HepG2 (cell line): Measurements from ENCODE around the gene VPS18. TPM values are rescaled to one million over a fixed set of nuclear protein-coding genes. Genes with fewer than 3 reads are reported as not detected.

Experiments
- CBX1 ChIP-seq: IDR thresholded peaks from one replicate; pipeline ENCODE4 v1.6.1; 2016; ENCODE audit warnings: antibody characterized with exemption, low read depth
- CENPX ChIP-seq: sonication (generic); formaldehyde crosslinking; IDR thresholded peaks from 2 replicates; pipeline ENCODE4 v1.9.0; 2021; ENCODE audit warnings: mild to moderate bottlenecking, missing genetic modification reagents, moderate library complexity
- ELF3 ChIP-seq: IDR thresholded peaks from 2 replicates; pipeline ENCODE4 v1.6.1; 2016; ENCODE audit warnings: missing genetic modification reagents, missing compliant biosample characterization
- ESRRA ChIP-seq: sonication (generic); formaldehyde crosslinking; IDR thresholded peaks from 2 replicates; pipeline ENCODE4 v1.5.1; 2020; ENCODE audit warnings: mild to moderate bottlenecking, low read depth, missing genetic modification reagents
- FIP1L1 ChIP-seq: fragments of 200-400 bp; formaldehyde crosslinking; IDR thresholded peaks from 2 replicates; pipeline ENCODE4 v1.6.1; 2018; ENCODE audit warnings: low read depth, mild to moderate bottlenecking, low read length, moderate library complexity, borderline replicate concordance; ENCODE audit not compliant: insufficient read depth
- JUND ChIP-seq: sonication (generic); formaldehyde crosslinking; IDR thresholded peaks from 2 replicates; pipeline ENCODE4 v1.8.0; 2022; ENCODE audit warnings: mild to moderate bottlenecking, missing genetic modification reagents
- KDM3A ChIP-seq: IDR thresholded peaks from 2 replicates; pipeline ENCODE4 v1.6.1; 2018; ENCODE audit warnings: low read depth, missing compliant biosample characterization
- KDM6A ChIP-seq: IDR thresholded peaks from 2 replicates; pipeline ENCODE4 v1.6.1; 2016; ENCODE audit warnings: low read depth
- MEIS2 ChIP-seq: sonication (generic); formaldehyde crosslinking; IDR thresholded peaks from 2 replicates; pipeline ENCODE4 v1.9.0; 2021; ENCODE audit warnings: mild to moderate bottlenecking, missing genetic modification reagents
- NR2C2 ChIP-seq: sonication (generic); formaldehyde crosslinking; IDR thresholded peaks from 2 replicates; pipeline ENCODE4 v1.4.0; 2020; ENCODE audit warnings: missing genetic modification reagents, mild to moderate bottlenecking, moderate library complexity, borderline replicate concordance
- PHF20 ChIP-seq: sonication (generic); formaldehyde crosslinking; IDR thresholded peaks from 2 replicates; pipeline ENCODE4 v1.5.0; 2020; ENCODE audit warnings: mild to moderate bottlenecking, missing genetic modification reagents
- POLR2AphosphoS2 ChIP-seq: IDR thresholded peaks from 2 replicates; pipeline ENCODE4 v1.6.1; 2011; ENCODE audit warnings: low read depth, low read length, improper control_type of control experiment
- RAD51 ChIP-seq: fragments of 450-650 bp; IDR thresholded peaks from 2 replicates; pipeline ENCODE4 v1.6.1; 2016; ENCODE audit warnings: borderline replicate concordance
- RORA ChIP-seq: sonication (generic); formaldehyde crosslinking; IDR thresholded peaks from 2 replicates; pipeline ENCODE4 v1.5.0; 2020; ENCODE audit warnings: mild to moderate bottlenecking, missing genetic modification reagents, moderate library complexity
- SRSF1 ChIP-seq: fragments of 200-400 bp; formaldehyde crosslinking; optimal IDR thresholded peaks from 2 replicates; pipeline ENCODE3; 2017; ENCODE audit warnings: mild to moderate bottlenecking, low read depth, low read length, moderate library complexity
- THRA ChIP-seq: sonication (generic); formaldehyde crosslinking; IDR thresholded peaks from 2 replicates; pipeline ENCODE4 v1.4.0; 2020; ENCODE audit warnings: missing genetic modification reagents, borderline replicate concordance
- U2AF1 ChIP-seq: fragments of 200-400 bp; formaldehyde crosslinking; optimal IDR thresholded peaks from 2 replicates; pipeline ENCODE3; 2017; ENCODE audit warnings: mild to moderate bottlenecking, low read depth, low read length
- ZBTB7B ChIP-seq: sonication (generic); formaldehyde crosslinking; IDR thresholded peaks from 2 replicates; pipeline ENCODE4 v1.4.0; 2020; ENCODE audit warnings: missing genetic modification reagents
- ZBTB8A ChIP-seq: sonication (generic); formaldehyde crosslinking; IDR thresholded peaks from 2 replicates; pipeline ENCODE4 v1.4.0; 2020; ENCODE audit warnings: mild to moderate bottlenecking, low read depth, missing genetic modification reagents, borderline replicate concordance
- ZFP90 ChIP-seq: sonication (generic); formaldehyde crosslinking; IDR thresholded peaks from 2 replicates; pipeline ENCODE4 v1.8.0; 2022; ENCODE audit warnings: missing genetic modification reagents, mild to moderate bottlenecking, inconsistent platforms, borderline replicate concordance
- ZSCAN12 ChIP-seq: sonication (generic); formaldehyde crosslinking; IDR thresholded peaks from 2 replicates; pipeline ENCODE4 v1.9.0; 2021; ENCODE audit warnings: mild to moderate bottlenecking, missing genetic modification reagents
- ZSCAN21 ChIP-seq: sonication (generic); formaldehyde crosslinking; IDR thresholded peaks from 2 replicates; pipeline ENCODE4 v1.8.0; 2022; ENCODE audit warnings: mild to moderate bottlenecking, missing genetic modification reagents, moderate library complexity, borderline replicate concordance
- polyA plus RNA-seq, 8 experiments: library from polyadenylated mRNA; depleted of rRNA in 3 of 8; stranded (reverse) in 7 of 8; unstranded in 1 of 8; fragments of >200 nt; fragmentation: Illumina TruSeq in 4 of 8; extraction: Trizol in 4 of 8; gene quantifications; 2 replicates each; pipeline versions ENCODE4 v1.2.1 to v1.2.3, GENCODE V29; 2011 to 2016; ENCODE audit warnings: low read depth in 4 of 8, missing spikeins in 1 of 8, mixed read lengths in 1 of 8; ENCODE audit not compliant: insufficient read depth in 1 of 8
- total RNA-seq, 5 experiments: library from RNA; depleted of rRNA; stranded (reverse); fragments of >200 nt; fragmentation: Illumina TruSeq; extraction: Trizol; gene quantifications; 2 replicates each; pipeline ENCODE4 v1.2.3, GENCODE V29; 2016; ENCODE audit warnings: low read depth in 1 of 5
- TF ChIP-seq, protein P1 (sequence below): sonication (generic); formaldehyde crosslinking; IDR thresholded peaks from 2 replicates; pipeline ENCODE4 v1.5.1; 2020; ENCODE audit warnings: missing genetic modification reagents, mild to moderate bottlenecking, borderline replicate concordance
- TF ChIP-seq, protein P2 (sequence below): sonication (generic); formaldehyde crosslinking; IDR thresholded peaks from 2 replicates; pipeline ENCODE4 v1.4.0; 2020; ENCODE audit warnings: missing genetic modification reagents, borderline replicate concordance

The VPS18 gene
- total and polyA plus RNA-seq, 2 of the 13 experiments (the other 11 are each of a cell fraction or from before 2014, with no cell fraction given) = 5.8 to 17.0 TPM

DNA sequence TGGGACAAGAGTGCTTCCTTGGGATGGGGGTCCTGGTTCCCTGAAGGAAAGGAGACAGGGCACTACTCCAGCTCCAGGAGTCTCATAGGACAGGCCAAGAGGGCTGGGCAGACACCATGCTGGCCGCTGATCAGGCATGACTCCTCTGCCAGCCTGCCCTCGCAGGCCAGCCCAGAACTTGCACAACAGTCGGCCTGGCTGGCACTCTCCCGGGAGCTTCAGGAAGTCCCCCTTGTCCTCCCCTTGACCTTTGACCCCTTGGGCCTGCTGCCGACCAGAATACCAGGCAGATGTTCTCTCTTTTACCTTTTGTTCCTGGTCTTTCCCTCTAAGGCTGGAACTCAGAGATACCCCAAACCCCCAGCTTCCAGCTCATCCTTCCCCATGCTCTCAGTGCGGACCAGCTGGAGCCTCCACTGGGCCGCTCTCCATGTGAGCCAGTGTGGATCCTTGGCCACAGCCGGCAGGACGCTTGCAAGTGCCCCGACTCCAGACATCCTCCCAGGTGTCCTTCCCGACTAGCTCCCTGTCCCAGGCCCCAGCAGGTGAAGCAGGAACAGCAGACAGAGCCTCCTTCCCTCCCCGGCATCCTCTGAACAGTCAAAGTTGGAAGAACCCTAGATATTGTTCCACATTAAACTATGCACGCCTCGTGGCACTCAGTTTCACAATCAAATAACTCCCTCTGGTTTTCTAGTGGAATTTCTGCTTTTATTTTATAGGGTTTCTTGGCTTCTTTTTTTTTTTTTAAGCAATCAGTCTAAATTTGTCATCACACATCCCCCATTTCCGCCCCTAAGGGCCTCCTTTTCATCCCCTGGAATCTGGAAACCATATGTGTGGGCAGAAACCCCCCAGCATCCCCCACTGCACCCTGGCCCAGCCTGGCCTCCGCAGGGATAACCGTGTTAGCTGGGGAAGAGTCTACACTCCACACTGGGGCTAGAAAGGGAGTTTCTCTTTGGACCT, 15.7 kb downstream of the VPS18 start (continued):
- TF ChIP-seq NR2C2 (CRISPR knock-in tag) = peak; percentile 94
- no peak for TF ChIP-seq THRA (CRISPR knock-in tag)
- TF ChIP-seq CBX1 = no peak
- 0 out of 2 replicates have a peak, but pooled peaks have one; percentile 25 for TF ChIP-seq MEIS2 (CRISPR knock-in tag)
- no peak for TF ChIP-seq CENPX (CRISPR knock-in tag)
- TF ChIP-seq ZSCAN21 (CRISPR knock-in tag) = no peak
- 0 out of 2 replicates have a peak, but pooled peaks have one; percentile 27 for TF ChIP-seq ZFP90 (CRISPR knock-in tag)
- TF ChIP-seq ZSCAN12 (CRISPR knock-in tag) = no peak
- TF ChIP-seq KDM6A (CRISPR knock-in tag) = no peak
- TF ChIP-seq, protein P1, sequence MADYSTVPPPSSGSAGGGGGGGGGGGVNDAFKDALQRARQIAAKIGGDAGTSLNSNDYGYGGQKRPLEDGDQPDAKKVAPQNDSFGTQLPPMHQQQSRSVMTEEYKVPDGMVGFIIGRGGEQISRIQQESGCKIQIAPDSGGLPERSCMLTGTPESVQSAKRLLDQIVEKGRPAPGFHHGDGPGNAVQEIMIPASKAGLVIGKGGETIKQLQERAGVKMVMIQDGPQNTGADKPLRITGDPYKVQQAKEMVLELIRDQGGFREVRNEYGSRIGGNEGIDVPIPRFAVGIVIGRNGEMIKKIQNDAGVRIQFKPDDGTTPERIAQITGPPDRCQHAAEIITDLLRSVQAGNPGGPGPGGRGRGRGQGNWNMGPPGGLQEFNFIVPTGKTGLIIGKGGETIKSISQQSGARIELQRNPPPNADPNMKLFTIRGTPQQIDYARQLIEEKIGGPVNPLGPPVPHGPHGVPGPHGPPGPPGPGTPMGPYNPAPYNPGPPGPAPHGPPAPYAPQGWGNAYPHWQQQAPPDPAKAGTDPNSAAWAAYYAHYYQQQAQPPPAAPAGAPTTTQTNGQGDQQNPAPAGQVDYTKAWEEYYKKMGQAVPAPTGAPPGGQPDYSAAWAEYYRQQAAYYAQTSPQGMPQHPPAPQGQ = no peak
- TF ChIP-seq ELF3 (CRISPR knock-in tag) = peak; percentile 46; the same call in 1 of the 2 replicates
- peak; percentile 95 for TF ChIP-seq ESRRA (CRISPR knock-in tag)
- TF ChIP-seq ZBTB8A (CRISPR knock-in tag) = no peak
- TF ChIP-seq RAD51 = no peak
- no peak for TF ChIP-seq POLR2AphosphoS2
- no peak for TF ChIP-seq RORA
- TF ChIP-seq PHF20 (CRISPR knock-in tag) = peak; percentile 43; the same call in 1 of the 2 replicates
- no peak for TF ChIP-seq FIP1L1
- TF ChIP-seq, protein P2, sequence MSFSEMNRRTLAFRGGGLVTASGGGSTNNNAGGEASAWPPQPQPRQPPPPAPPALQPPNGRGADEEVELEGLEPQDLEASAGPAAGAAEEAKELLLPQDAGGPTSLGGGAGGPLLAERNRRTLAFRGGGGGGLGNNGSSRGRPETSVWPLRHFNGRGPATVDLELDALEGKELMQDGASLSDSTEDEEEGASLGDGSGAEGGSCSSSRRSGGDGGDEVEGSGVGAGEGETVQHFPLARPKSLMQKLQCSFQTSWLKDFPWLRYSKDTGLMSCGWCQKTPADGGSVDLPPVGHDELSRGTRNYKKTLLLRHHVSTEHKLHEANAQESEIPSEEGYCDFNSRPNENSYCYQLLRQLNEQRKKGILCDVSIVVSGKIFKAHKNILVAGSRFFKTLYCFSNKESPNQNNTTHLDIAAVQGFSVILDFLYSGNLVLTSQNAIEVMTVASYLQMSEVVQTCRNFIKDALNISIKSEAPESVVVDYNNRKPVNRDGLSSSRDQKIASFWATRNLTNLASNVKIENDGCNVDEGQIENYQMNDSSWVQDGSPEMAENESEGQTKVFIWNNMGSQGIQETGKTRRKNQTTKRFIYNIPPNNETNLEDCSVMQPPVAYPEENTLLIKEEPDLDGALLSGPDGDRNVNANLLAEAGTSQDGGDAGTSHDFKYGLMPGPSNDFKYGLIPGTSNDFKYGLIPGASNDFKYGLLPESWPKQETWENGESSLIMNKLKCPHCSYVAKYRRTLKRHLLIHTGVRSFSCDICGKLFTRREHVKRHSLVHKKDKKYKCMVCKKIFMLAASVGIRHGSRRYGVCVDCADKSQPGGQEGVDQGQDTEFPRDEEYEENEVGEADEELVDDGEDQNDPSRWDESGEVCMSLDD (CRISPR knock-in tag) = 0 out of 2 replicates have a peak, but pooled peaks have one; percentile 22
- TF ChIP-seq U2AF1 = no peak
- TF ChIP-seq KDM3A (CRISPR knock-in tag) = no peak
- no peak for TF ChIP-seq JUND
- TF ChIP-seq ZBTB7B (CRISPR knock-in tag) = peak; percentile 36; the same call in 1 of the 2 replicates
- no peak for TF ChIP-seq SRSF1
